GM13976 (cell line): ENCODE results near the gene ZBTB18.

Source experiments
- DNase-seq: peaks from one replicate; pipeline ENCODE4 v3.0.0; 2012; ENCODE audit warnings: low spot score
- CTCF ChIP-seq: IDR thresholded peaks from 2 replicates; pipeline ENCODE4 v1.5.1; 2012; ENCODE audit warnings: borderline replicate concordance, mild to moderate bottlenecking; ENCODE audit not compliant: insufficient read depth; ENCODE audit errors: extremely low read depth, missing control alignments, control extremely low read depth
- in situ Hi-C: fragments of 300-500 bp; cut with MboI; formaldehyde crosslinking; loops from one replicate; pipeline ENCODE4 v1.12.0; 2022; ENCODE audit warnings: low sequenced_read_pairs, mixed read lengths, inconsistent platforms; ENCODE audit not compliant: unreplicated experiment

The ZBTB18 gene

GRCh38 chr1:244052016-244052727 lies 1.1 kb downstream of the ZBTB18 start:
- no peak for TF ChIP-seq CTCF
- no peak for DNase-seq
- in situ Hi-C loops = no loop called here

- in situ Hi-C loops = no loop called here
- DNase-seq = no peak
- TF ChIP-seq CTCF = no peak
These were observed 1.7 kb downstream of the ZBTB18 start for GRCh38 chr1:244052728-244053312.

- in situ Hi-C loops = no loop called here
- no peak for TF ChIP-seq CTCF
- no peak for DNase-seq
These were observed 2.7 kb downstream of the ZBTB18 start for GRCh38 chr1:244053831-244054230.

- no peak for TF ChIP-seq CTCF
- in situ Hi-C loops = no loop called here
- DNase-seq = no peak
These were observed 3.3 kb downstream of the ZBTB18 start for GRCh38 chr1:244054247-244054923.

GRCh38 chr1:244054924-244055263 lies 3.8 kb downstream of the ZBTB18 start:
- DNase-seq = no peak
- in situ Hi-C loops = no loop called here
- no peak for TF ChIP-seq CTCF

GRCh38 chr1:244056577-244056976 lies 5.5 kb downstream of the ZBTB18 start:
- no peak for TF ChIP-seq CTCF
- in situ Hi-C loops = no loop called here
- no peak for DNase-seq
